ENCODE data around the gene KCNAB1. TPM values are rescaled to one million over a fixed set of nuclear protein-coding genes. Genes with fewer than 3 reads are reported as not detected.

Gene KCNAB1
- total RNA-seq, 1 donor from 2014 or later = 2.1 TPM

- Mint-ChIP-seq H3K36me3 (ENCODE audit: insufficient read depth) (no peaks in the 10 kb centered on the region), H3K4me3 (ENCODE audit: low read depth) (no peak overlapping the region), H3K27ac (no peak overlapping the region), H3K4me1 (ENCODE audit: low read depth) (no peaks in the 10 kb centered on the region), H3K27me3 (peaks cover 3% of the 10 kb centered on the region), H3K9me3 (ENCODE audit: low read depth) (no peaks in the 10 kb centered on the region)
- DNase-seq (ENCODE audit: low spot score, unreplicated experiment) = no peak
- no peak for TF ChIP-seq CTCF (IDR thresholded peaks at IDR 0.05; ENCODE audit: unreplicated experiment)
Observed at GRCh38 chr3:156576051-156576450, 455.7 kb downstream of the KCNAB1 start.

- Mint-ChIP-seq H3K36me3 (ENCODE audit: insufficient read depth) (no peaks in the 10 kb centered on the region), H3K27me3 (peaks cover 3% of the 10 kb centered on the region), H3K4me3 (ENCODE audit: low read depth) (no peak overlapping the region), H3K27ac (no peak overlapping the region), H3K9me3 (ENCODE audit: low read depth) (no peaks in the 10 kb centered on the region), H3K4me1 (ENCODE audit: low read depth) (no peaks in the 10 kb centered on the region)
- no peak for TF ChIP-seq CTCF (IDR thresholded peaks at IDR 0.05; ENCODE audit: unreplicated experiment)
- DNase-seq (ENCODE audit: low spot score, unreplicated experiment) = no peak
Observed at GRCh38 chr3:156576651-156577348, 456.4 kb downstream of the KCNAB1 start.

- no peaks in the 10 kb centered on the region for H3K36me3 Mint-ChIP-seq (ENCODE audit: insufficient read depth)
- H3K9me3 Mint-ChIP-seq (ENCODE audit: low read depth) = no peaks in the 10 kb centered on the region
- H3K4me1 Mint-ChIP-seq (ENCODE audit: low read depth) = no peaks in the 10 kb centered on the region
- no peak overlapping the region for H3K4me3 Mint-ChIP-seq (ENCODE audit: low read depth)
- DNase-seq (ENCODE audit: low spot score, unreplicated experiment) = no peak
- peaks cover 3% of the 10 kb centered on the region for H3K27me3 Mint-ChIP-seq
- no peak overlapping the region for H3K27ac Mint-ChIP-seq
- no peak for TF ChIP-seq CTCF (IDR thresholded peaks at IDR 0.05; ENCODE audit: unreplicated experiment)
Observed at GRCh38 chr3:156577736-156578135, 457.4 kb downstream of the KCNAB1 start.

- no peaks in the 10 kb centered on the region for H3K4me1 Mint-ChIP-seq (ENCODE audit: low read depth)
- TF ChIP-seq CTCF (IDR thresholded peaks at IDR 0.05; ENCODE audit: unreplicated experiment) = no peak
- no peaks in the 10 kb centered on the region for H3K36me3 Mint-ChIP-seq (ENCODE audit: insufficient read depth)
- H3K27me3 Mint-ChIP-seq = peaks cover 4% of the 10 kb centered on the region
- no peak overlapping the region for H3K4me3 Mint-ChIP-seq (ENCODE audit: low read depth)
- H3K27ac Mint-ChIP-seq = no peak overlapping the region
- H3K9me3 Mint-ChIP-seq (ENCODE audit: low read depth) = no peaks in the 10 kb centered on the region
- DNase-seq (ENCODE audit: low spot score, unreplicated experiment) = no peak
Observed at GRCh38 chr3:156579427-156579851, 459.1 kb downstream of the KCNAB1 start.

- H3K27me3 Mint-ChIP-seq = peaks cover 2% of the 10 kb centered on the region
- H3K4me1 Mint-ChIP-seq (ENCODE audit: low read depth) = no peaks in the 10 kb centered on the region
- no peaks in the 10 kb centered on the region for H3K9me3 Mint-ChIP-seq (ENCODE audit: low read depth)
- TF ChIP-seq CTCF (IDR thresholded peaks at IDR 0.05; ENCODE audit: unreplicated experiment) = no peak
- no peaks in the 10 kb centered on the region for H3K36me3 Mint-ChIP-seq (ENCODE audit: insufficient read depth)
- DNase-seq (ENCODE audit: low spot score, unreplicated experiment) = no peak
- no peak overlapping the region for H3K4me3 Mint-ChIP-seq (ENCODE audit: low read depth)
- no peak overlapping the region for H3K27ac Mint-ChIP-seq
Observed at GRCh38 chr3:156581033-156581432, 460.7 kb downstream of the KCNAB1 start.

All from progenitor cell of endocrine pancreas (in vitro differentiated cells).